Testis (tissue), 2 donors: Measurements from ENCODE around the gene RSRC2.

ENCODE experiments used
- CTCF ChIP-seq, 3 experiments: fragments of 450-650 bp in 2 of 3; fragments of 200-600 bp in 1 of 3; sonication (generic) in 1 of 3; IDR thresholded peaks; one replicate each; pipeline ENCODE4 v1.5.1; 2016 to 2019; ENCODE audit warnings: antibody characterized with exemption in 3 of 3, mild to moderate bottlenecking in 2 of 3, moderate library complexity in 1 of 3
- POLR2A ChIP-seq: fragments of 450-650 bp; IDR thresholded peaks from one replicate; pipeline ENCODE4 v1.6.1; 2017; ENCODE audit warnings: antibody characterized with exemption, mild to moderate bottlenecking, moderate library complexity

- TF ChIP-seq CTCF (IDR thresholded peaks at IDR 0.05) = no peak
- TF ChIP-seq POLR2A = no peak
Observed at GRCh38 chr12:122457627-122458026, 69.1 kb downstream of the RSRC2 start.
